K562 (cell line): Measurements from ENCODE around the gene FBP1.
"Not testable (repeated sequence)": the region's sequence is repeated elsewhere in the genome, so short reads cannot be mapped to it uniquely, and the experiment has no call there.

Source experiments
- HCFC1 ChIP-seq: IDR thresholded peaks from 2 replicates; pipeline ENCODE4 v1.6.1; 2012; ENCODE audit warnings: low read depth, low read length, improper control_type of control experiment
- LEF1 ChIP-seq: fragments of 450-650 bp; IDR thresholded peaks from 2 replicates; pipeline ENCODE4 v1.6.1; 2016; ENCODE audit warnings: mild to moderate bottlenecking
- POLR2A ChIP-seq: fragments of 450-650 bp; conservative IDR thresholded peaks from 2 replicates; pipeline ENCODE4 v1.6.1; 2016
- SIN3A ChIP-seq, 2 experiments: fragments of 150-350 bp in 1 of 2; IDR thresholded peaks; 2 replicates each; pipeline ENCODE4 v1.6.1; 2011 to 2016; ENCODE audit warnings: borderline replicate concordance in 2 of 2, low read depth in 2 of 2, low read length in 2 of 2, mild to moderate bottlenecking in 2 of 2, moderate library complexity in 2 of 2; ENCODE audit not compliant: control insufficient read depth in 1 of 2
- ZBTB7A ChIP-seq: IDR thresholded peaks from 2 replicates; pipeline ENCODE4 v1.6.1; 2011; ENCODE audit warnings: low read depth, mild to moderate bottlenecking, low read length, moderate library complexity, borderline replicate concordance; ENCODE audit not compliant: control insufficient read depth
- ZNF384 ChIP-seq: IDR thresholded peaks from 2 replicates; pipeline ENCODE4 v1.6.1; 2012; ENCODE audit warnings: low read depth, low read length, improper control_type of control experiment
- ZNF551 ChIP-seq: fragments of 250-450 bp; sonication (Bioruptor Pico); IDR thresholded peaks from 2 replicates; pipeline ENCODE4 v1.5.0; 2021; ENCODE audit warnings: mild to moderate bottlenecking, moderate library complexity
- ZZZ3 ChIP-seq: fragments of 450-650 bp; IDR thresholded peaks from 2 replicates; pipeline ENCODE4 v1.6.1; 2016; ENCODE audit warnings: antibody characterized with exemption, mild to moderate bottlenecking, moderate library complexity

DNA sequence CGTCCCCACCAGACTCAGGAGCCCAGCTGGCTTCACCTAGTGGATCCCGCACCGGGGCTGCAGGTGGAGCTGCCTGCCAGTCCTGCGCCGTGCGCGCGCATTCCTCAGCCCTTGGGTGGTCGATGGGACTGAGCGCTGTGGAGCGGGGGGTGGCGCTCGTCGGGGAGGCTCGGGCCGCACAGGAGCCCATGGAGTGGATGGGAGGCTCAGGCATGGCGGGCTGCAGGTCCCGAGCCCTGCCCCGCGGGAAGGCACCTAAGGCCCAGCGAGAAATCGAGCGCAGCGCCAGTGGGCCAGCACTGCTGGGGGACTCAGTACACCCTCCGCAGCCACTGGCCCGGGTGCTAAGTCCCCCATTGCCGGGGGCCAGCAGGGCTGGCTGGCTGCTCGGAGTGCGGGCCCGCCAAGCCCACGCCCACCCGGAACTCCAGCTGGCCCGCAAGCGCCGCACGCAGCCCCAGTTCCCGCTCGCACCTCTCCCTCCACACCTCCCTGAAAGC, 48.2 kb downstream of the FBP1 start:
- not testable (repeated sequence) for TF ChIP-seq ZBTB7A; HCFC1; ZZZ3; SIN3A (IDR thresholded peaks at IDR 0.05; ENCODE audit: borderline replicate concordance in 2 of 2, control insufficient read depth in 1 of 2, low read depth in 2 of 2, low read length in 2 of 2); POLR2A; ZNF551; LEF1; ZNF384
